HepG2 (cell line): Measurements from ENCODE around the gene LHFPL6.

Experiments
- ARID2 ChIP-seq: sonication (generic); formaldehyde crosslinking; IDR thresholded peaks from 2 replicates; pipeline ENCODE4 v1.8.1; 2022; ENCODE audit warnings: mild to moderate bottlenecking, missing genetic modification reagents, borderline replicate concordance
- CTCF ChIP-seq: sonication (generic); formaldehyde crosslinking; IDR thresholded peaks from 2 replicates; pipeline ENCODE4 v1.5.0; 2020; ENCODE audit warnings: mild to moderate bottlenecking, missing genetic modification reagents, moderate library complexity
- FOXJ3 ChIP-seq: sonication (generic); formaldehyde crosslinking; IDR thresholded peaks from 2 replicates; pipeline ENCODE4 v1.4.0; 2020; ENCODE audit warnings: missing genetic modification reagents, mild to moderate bottlenecking, borderline replicate concordance
- JDP2 ChIP-seq: sonication (generic); formaldehyde crosslinking; IDR thresholded peaks from 2 replicates; pipeline ENCODE4 v1.8.1; 2022; ENCODE audit warnings: missing genetic modification reagents, borderline replicate concordance
- JUN ChIP-seq: sonication (generic); formaldehyde crosslinking; IDR thresholded peaks from 2 replicates; pipeline ENCODE4 v1.4.0; 2020; ENCODE audit warnings: mild to moderate bottlenecking, missing genetic modification reagents
- MAX ChIP-seq: IDR thresholded peaks from 2 replicates; pipeline ENCODE4 v1.6.1; 2012; ENCODE audit warnings: inconsistent platforms
- MLLT10 ChIP-seq: sonication (generic); formaldehyde crosslinking; IDR thresholded peaks from 2 replicates; pipeline ENCODE4 v1.4.0; 2020; ENCODE audit warnings: missing genetic modification reagents
- MZF1 ChIP-seq: sonication (generic); formaldehyde crosslinking; IDR thresholded peaks from 2 replicates; pipeline ENCODE4 v1.8.1; 2023; ENCODE audit warnings: mild to moderate bottlenecking, missing genetic modification reagents, borderline replicate concordance
- POLR2AphosphoS5 ChIP-seq: IDR thresholded peaks from 2 replicates; pipeline ENCODE4 v1.6.1; 2012; ENCODE audit warnings: low read depth, low read length
- PRPF4 ChIP-seq: fragments of 200-400 bp; formaldehyde crosslinking; IDR thresholded peaks from 2 replicates; pipeline ENCODE4 v1.6.1; 2016; ENCODE audit warnings: low read length, low read depth; ENCODE audit not compliant: poor library complexity, severe bottlenecking
- SATB2 ChIP-seq: sonication (generic); formaldehyde crosslinking; IDR thresholded peaks from 2 replicates; pipeline ENCODE4 v1.5.0; 2020; ENCODE audit warnings: missing genetic modification reagents
- SIX1 ChIP-seq: sonication (generic); formaldehyde crosslinking; IDR thresholded peaks from 2 replicates; pipeline ENCODE4 v1.4.0; 2020; ENCODE audit warnings: missing genetic modification reagents, borderline replicate concordance
- SP140L ChIP-seq: sonication (generic); formaldehyde crosslinking; IDR thresholded peaks from 2 replicates; pipeline ENCODE4 v1.4.0; 2020; ENCODE audit warnings: missing genetic modification reagents, borderline replicate concordance
- TBL1XR1 ChIP-seq: fragments of 150-350 bp; IDR thresholded peaks from 2 replicates; pipeline ENCODE4 v1.6.1; 2014; ENCODE audit warnings: borderline replicate concordance, low read length; ENCODE audit not compliant: partially characterized antibody

GRCh38 chr13:39336207-39336606, 266.8 kb downstream of the LHFPL6 start:
- TF ChIP-seq JDP2 (CRISPR knock-in tag) (no peak), FOXJ3 (no peak), SATB2 (no peak), MAX (no peak), POLR2AphosphoS5 (no peak), SIX1 (CRISPR knock-in tag) (no peak), MLLT10 (CRISPR knock-in tag) (no peak), ARID2 (CRISPR knock-in tag) (no peak), TBL1XR1 (no peak), PRPF4 (no peak), SP140L (CRISPR knock-in tag) (no peak), JUN (no peak), MZF1 (CRISPR knock-in tag) (no peak), CTCF (no peak)
